GM19025 (cell line): Measurements from ENCODE around the gene SLC5A5.

Source experiments
- ATAC-seq: cut with Tn5 transposase; IDR thresholded peaks from one replicate; pipeline ENCODE4 v1.9.1; 2021; ENCODE audit warnings: mild to moderate bottlenecking, low read depth, moderate library complexity; ENCODE audit not compliant: unreplicated experiment

The SLC5A5 gene

DNA sequence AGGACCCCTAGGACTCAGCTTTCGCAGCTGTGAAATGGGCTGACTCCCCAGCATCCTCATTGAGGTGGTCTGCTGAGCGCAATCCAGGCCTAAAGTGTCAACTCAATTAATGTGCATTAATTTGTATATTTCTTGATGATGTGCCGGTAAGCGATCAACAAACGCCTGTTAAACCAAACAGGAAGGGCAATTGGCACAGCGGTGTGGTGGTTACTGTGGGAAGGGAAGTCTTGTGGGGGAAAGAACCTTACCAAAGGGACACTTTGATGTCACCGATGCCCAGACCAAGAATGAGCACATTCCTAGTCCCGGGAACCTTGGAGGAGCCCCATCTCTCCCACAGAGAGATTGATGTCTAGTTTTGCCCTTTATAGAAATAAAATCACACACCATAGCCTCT, 25.6 kb upstream of the SLC5A5 start:
- no peak for ATAC-seq

DNA sequence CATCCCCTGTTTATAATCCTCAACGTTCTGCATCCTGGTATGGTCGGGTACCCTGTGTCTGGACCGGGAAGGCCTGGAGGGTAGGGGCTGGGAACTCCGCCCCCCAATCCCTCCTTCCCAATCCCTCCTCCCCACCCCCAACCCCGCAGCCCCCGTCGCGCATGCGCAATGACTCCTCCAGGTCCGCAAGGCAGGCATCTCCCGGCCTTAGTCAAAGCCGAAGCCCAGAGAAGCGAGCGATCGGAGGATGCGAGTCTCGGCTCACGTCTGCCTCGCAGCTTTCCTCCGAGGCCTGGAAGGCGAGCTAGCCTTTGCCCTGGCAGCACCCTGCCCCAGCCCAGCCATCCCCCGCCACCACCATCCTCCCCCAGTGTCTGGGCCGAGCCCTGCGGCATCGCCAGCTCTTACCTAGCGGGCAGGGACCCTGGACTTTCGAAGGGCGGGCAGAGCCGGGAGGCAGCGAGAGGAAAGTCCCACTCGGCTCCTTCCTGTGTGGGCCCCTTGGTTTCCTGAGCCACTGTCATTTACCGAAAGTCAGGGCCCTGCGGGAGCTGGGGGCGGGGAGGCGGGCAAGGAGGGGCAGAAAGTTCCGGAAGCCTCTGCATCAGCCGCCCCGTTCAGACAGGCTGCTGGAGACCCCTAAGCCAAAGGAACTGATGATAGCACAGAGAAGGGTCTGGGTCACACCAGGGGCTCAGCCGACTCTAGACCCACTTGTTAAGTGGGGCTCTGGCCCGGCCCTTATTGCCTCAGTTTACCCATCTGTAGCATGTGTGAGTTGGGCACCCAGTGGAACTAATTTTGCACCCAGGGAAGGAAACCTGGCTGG, 24.0 kb upstream of the SLC5A5 start, which contains the start of gene JAK3:
Gene JAK3, minus strand, starts transcription at position 445 of the 829 bp plus-strand sequence. CDS start 3,565 bp downstream, outside the sequence.
- ATAC-seq, result peak; percentile 64

DNA sequence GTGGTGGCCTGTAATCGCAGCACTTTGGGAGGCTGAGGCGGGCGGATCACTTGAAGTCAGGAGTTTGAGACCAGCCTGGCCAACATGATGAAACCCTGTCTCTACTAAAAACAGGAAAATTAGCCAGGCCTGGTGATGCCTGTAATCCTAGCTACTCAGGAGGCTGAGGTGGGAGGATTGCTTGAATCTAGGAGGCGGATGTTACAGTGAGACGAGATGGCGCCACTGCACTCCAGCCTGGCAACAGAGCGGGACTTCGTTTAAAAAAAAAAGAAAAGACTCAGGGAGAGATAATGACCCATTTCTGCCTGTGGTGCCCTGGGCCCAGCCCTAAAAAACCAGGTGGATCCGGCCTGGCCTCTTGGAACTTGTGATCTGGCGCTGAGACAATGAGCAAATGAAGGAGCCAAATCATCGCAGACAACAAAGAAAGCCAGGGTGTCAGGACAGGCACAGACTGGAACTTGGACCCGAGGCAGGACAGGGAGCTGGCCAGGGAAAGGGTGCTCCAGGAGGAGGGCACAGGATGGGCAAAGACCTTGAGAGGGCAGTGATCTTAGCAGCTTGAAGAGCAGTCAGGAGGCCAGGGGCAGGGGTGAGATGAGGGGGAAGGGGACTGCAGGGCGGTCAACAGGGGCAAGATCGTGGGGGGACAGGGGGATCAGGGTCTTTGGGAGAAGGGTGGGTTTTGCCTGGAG, 23.0 kb upstream of the SLC5A5 start:
- ATAC-seq, result no peak

DNA sequence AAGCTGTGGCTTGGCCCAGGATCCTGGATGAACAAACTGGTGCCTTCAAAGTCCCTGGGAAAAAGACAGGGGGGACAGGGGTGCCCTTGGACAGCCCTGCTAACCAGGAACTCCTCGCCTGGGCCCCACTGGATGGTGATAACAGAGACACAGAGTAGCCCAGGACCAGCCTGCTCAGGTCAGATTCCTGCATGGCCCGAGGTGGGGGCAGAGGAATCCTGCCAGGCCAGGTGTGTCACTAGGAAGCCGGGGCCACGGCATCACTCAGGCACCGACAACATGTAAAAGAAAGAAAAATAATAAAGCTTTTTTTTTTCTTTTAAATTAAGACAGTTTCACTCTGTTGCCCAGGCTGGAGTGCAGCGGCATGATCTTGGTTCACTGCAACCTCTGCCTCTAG, 17.7 kb upstream of the SLC5A5 start:
- no peak for ATAC-seq

DNA sequence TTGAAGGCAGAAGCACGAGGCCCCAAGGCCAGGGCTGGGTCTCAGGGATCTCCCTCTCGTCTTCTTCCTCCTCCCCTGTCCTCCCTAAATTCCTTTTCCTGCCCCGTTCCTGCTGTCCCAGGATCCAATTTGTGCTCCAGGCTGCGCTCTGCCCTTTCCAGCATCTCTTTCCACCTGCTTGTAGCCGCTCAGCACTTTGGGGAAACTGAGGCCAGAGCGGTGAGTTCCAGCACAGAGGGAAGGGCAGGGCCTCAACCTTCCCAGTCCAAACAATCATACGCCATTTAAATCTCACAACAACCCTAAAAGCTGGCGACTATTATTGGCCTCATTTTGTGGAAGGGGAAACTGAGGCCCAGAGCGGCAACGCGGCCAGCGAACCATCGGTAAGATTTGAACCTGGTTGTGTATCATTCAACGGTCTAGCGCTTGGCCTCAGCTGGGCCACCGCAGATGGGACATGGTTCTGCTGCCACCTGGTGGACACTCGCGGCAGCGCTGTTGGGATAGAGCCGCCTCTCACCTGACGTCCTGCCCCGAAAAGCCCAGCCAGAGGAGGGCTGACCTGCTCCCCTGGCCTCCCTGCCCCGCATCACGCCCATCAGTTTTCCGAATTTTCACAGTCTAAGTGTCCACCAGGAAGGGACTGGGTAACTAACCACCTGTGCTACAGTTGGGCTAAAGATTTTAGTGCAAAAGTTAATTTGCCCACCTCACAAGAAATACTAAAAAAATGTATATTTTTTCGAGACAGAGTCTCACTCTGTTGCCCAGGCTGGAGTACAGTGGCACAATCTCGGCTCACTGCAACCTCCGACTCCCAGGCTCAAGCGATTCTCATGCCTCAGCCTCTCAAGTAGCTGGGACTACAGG, 16.2 kb upstream of the SLC5A5 start:
- no peak for ATAC-seq

GRCh38 chr19:17859533-17860330, 12.0 kb upstream of the SLC5A5 start, which contains the start of gene RPL18A:
TSS of gene RPL18A (plus strand) at chr19:17859910. CDS start at chr19:17859957, 47 bp downstream.
- ATAC-seq, result peak; percentile 92

DNA sequence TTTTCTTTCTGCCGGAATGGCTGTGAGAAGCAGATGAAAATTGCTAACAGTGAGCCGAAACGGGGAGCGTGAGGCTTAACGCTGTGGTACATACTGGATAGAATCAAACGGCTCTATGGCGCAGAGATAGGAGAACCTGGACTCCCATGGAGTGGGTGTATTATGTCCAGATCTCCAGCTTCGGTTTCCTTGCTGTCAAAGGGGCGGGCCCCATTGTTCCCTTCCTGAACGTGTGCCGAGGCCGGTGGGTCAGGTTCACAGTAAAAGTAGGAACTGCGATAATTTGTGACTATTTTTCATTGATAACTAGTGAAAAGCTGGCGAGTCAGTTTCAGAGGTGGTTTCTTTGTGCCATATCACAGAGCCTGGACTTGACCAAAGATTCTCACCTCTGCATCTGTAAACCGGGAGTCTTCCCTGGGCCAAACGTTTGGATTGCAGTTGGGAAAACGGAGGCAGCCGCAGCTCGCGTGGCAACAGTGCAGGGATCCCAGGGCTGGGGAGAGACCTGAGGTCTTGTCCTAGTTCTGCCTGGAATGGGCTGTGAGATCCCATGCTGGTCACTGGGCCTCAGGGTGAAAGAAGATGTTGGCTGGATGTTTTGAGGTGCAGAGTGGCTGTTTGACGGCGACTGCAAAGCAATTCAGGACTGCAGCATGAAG, 11.3 kb upstream of the SLC5A5 start:
- no peak for ATAC-seq

GRCh38 chr19:17860993-17861360, 10.8 kb upstream of the SLC5A5 start:
- no peak for ATAC-seq

DNA sequence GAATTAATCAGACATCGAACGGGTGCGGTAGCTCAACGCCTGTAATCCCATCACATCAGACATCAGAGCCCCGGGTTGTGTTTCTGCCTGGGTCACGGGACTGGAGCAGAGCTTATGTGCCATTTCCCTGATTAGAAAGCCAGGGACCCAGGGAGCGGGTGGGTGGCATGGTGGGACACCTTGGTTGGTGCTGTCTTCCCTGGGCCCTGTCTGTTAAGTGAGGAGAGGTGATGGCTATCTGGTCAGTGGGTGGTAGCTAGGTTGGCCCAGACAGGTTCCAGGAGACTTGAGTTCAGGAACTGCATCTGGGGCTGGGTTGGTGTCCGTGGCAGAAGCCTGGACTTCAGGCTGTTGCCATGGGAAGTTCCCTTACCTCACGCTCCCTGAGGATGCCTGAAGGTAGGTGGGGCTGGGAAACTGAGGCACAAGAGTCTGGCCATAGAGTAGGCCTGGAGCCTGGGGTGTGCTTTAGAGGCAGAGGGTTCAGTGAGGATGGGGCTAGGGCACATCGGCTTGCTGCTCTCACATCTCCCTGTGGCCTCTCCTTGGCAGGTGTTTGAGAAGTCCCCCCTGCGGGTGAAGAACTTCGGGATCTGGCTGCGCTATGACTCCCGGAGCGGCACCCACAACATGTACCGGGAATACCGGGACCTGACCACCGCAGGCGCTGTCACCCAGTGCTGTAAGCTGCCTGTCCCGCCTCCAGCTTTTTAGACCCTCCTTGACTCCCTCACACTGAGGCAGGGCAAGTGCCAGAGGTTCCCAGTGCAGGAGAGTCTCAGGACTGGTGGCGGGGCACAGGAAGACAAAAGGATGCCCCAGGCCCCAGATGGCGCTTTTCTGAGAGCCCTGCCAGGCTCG, 10.0 kb upstream of the SLC5A5 start:
- ATAC-seq, result no peak

- no peak for ATAC-seq
Measured at GRCh38 chr19:17862711-17863519, 8.8 kb upstream of the SLC5A5 start.

DNA sequence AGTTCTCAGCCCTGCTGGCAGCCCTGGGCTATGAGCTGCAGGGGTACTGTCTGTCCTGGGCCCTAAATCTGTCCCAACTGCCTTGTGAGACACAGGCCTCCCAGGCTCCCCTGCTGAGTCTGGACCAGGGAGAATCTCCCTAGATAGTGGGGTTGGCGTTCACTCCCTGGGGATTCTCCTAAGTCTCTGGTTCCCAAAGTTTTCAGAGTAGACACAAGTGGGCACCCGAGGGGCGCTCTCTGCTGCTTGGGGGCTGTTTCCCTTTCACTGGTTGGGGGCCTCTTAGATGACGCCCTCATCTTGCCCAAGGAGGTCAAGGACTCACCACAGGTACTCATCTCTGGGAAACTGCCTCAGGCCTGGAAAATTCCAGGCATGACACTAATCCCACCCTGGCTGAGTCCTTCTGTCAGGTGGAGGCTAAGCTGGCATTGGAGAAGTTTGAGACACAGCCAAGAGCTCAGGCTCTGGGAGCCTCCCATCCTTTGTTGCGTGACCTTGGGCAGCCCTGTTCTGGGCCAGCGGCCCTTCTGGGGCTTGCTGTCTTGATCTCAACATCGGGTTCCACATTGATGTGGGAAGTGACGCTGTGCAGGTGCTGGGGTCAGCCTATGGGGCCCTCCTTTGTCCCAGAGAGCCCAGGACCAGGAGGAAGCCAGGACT, 8.1 kb upstream of the SLC5A5 start:
- no peak for ATAC-seq

DNA sequence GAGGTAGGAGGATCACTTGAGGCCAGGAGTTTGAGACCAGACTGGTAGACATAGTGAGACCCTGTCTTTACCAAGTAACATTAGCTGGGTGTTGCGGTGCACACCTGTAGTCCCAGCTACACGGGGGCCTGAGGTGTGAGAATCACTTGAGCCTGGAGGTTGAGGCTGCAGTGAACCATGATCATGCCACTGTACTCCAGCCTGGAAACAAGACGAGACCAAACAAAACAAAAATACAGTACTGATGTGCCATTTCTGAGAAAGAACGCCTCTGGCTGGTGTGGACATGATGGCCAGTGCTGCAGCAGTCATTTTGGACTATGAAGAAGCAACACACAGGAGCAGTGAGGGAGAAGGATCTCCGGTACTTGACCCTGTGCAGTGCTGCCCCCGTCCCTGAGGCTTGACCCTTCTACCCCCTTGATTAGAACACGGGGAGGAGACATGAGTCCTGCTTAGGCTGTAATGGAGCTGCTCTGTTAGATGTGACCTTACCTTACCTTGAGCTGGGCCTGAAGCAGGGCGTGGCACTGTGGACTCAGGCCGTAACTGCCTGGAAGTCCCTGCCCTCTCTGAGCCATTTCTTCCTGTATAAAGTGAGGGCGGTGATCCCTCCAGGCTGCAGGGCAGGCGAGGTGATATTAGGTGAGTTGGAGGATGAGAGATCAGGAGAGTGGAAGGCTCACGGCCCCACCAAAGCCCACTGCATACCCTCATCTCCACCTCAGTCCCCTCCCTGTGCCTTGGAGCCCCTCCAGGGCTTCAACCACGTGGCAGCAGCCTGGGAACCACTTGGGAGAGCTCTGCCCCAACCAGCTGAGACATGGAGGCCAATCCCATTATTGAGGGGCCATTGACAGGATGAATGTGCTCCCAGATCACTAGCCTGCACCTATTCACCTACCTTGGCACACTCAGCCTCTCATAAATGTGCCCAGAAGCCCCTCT, 6.1 kb upstream of the SLC5A5 start:
- no peak for ATAC-seq

DNA sequence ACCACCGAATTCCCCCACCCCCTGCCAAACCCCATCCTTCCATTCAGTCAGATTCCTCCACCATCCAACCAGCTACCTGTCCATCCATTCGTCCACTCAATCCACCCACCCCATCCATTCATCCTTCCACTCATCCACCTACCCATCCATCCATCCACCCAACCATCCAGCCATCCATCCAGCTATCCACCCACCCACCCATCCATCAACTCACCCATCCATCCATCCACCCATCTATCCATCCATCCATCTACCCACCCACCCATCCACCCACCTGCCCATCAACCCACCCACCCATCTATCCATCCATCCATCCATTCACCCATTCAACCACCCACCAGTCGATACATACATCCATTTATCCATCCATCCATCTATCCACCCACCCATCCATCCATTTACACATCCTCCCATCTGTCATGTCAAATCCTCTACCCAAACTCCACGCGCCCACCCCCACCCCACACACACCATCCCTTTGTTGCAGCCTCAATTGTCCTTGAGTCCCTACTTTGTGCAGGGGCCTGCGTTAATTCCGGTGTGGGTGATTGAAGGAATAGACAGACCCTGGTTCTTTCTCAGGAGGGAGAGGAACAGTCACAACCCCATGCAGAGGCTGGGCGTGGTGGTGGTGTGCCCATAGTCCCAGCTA, 5.3 kb upstream of the SLC5A5 start:
- no peak for ATAC-seq

- no peak for ATAC-seq
Measured at GRCh38 chr19:17866964-17867486, 4.7 kb upstream of the SLC5A5 start.

- no peak for ATAC-seq
Measured at GRCh38 chr19:17868669-17869068, 3.1 kb upstream of the SLC5A5 start.
